ENCODE measurements around the gene DYDC1. TPM values are rescaled to one million over a fixed set of nuclear protein-coding genes. Genes with fewer than 3 reads are reported as not detected.

The DYDC1 gene
- total and polyA plus RNA-seq, 2 experiments from 2014 or later = not detected

- H3K27ac Mint-ChIP-seq = no peak overlapping the region
- Histone ChIP-seq H2AFZ (no peak overlapping the region), H4K20me1 (replicated peaks; ENCODE audit: insufficient read depth) (no peaks in the 10 kb centered on the region), H3K79me2 (replicated peaks; ENCODE audit: insufficient read depth) (no peaks in the 10 kb centered on the region), H3K27ac (ENCODE audit: low read depth) (no peak overlapping the region), H3K9me2 (ENCODE audit: insufficient read depth) (no peaks in the 10 kb centered on the region), H3K36me3 (ENCODE audit: insufficient read depth) (no peaks in the 10 kb centered on the region), H3K4me1 (ENCODE audit: insufficient read depth) (no peaks in the 10 kb centered on the region), H3K4me3 (no peak overlapping the region), H3F3A (replicated peaks; ENCODE audit: low read depth) (no peaks in the 10 kb centered on the region), H3K4me2 (no peak overlapping the region), H3K27me3 (ENCODE audit: insufficient read depth) (no peaks in the 10 kb centered on the region)
- no peaks in the 10 kb centered on the region for H3K4me1 Mint-ChIP-seq
- no peak overlapping the region for H3K4me3 Mint-ChIP-seq
- no peaks in the 10 kb centered on the region for H3K9me3 Mint-ChIP-seq
- H3K36me3 Mint-ChIP-seq (ENCODE audit: low read depth) = no peaks in the 10 kb centered on the region
- no peak for ATAC-seq
- H3K27me3 Mint-ChIP-seq (ENCODE audit: insufficient read depth, low read depth, poor library complexity) = peaks cover 2% of the 10 kb centered on the region
- DNase-seq (ENCODE audit: low spot score) = no peak
- TF ChIP-seq ZNF331 (CRISPR knock-in tag; IDR thresholded peaks at IDR 0.05; ENCODE audit: low read depth) (no peak), ZNF114 (CRISPR knock-in tag; IDR thresholded peaks at IDR 0.05) (no peak), NANOG (IDR thresholded peaks at IDR 0.05; ENCODE audit: borderline replicate concordance) (no peak), REST (IDR thresholded peaks at IDR 0.05; ENCODE audit: unreplicated experiment) (no peak), STAT1 (IDR thresholded peaks at IDR 0.05; ENCODE audit: unreplicated experiment) (no peak), ETS1 (IDR thresholded peaks at IDR 0.05) (no peak), EZH2phosphoT487 (IDR thresholded peaks at IDR 0.05; ENCODE audit: unreplicated experiment) (no peak), CTCF (conservative IDR thresholded peaks at IDR 0.05; ENCODE audit: low read depth in 2 of 2) (no peak)
These were observed 37.9 kb upstream of the DYDC1 start for GRCh38 chr10:80394358-80394916.

- no peaks in the 10 kb centered on the region for H3K27me3 ChIP-seq (ENCODE audit: insufficient read depth)
- no peak overlapping the region for H2AFZ ChIP-seq
- no peak overlapping the region for H3K4me2 ChIP-seq
- no peak for DNase-seq (ENCODE audit: low spot score)
- no peak for ATAC-seq
- no peaks in the 10 kb centered on the region for H3K4me1 ChIP-seq (ENCODE audit: insufficient read depth)
- H3K79me2 ChIP-seq (replicated peaks; ENCODE audit: insufficient read depth) = no peaks in the 10 kb centered on the region
- Mint-ChIP-seq H3K27ac (no peak overlapping the region), H3K4me3 (no peak overlapping the region), H3K27me3 (ENCODE audit: insufficient read depth, low read depth, poor library complexity) (peaks cover 2% of the 10 kb centered on the region), H3K9me3 (no peaks in the 10 kb centered on the region), H3K36me3 (ENCODE audit: low read depth) (no peaks in the 10 kb centered on the region), H3K4me1 (no peaks in the 10 kb centered on the region)
- H3K36me3 ChIP-seq (ENCODE audit: insufficient read depth) = no peaks in the 10 kb centered on the region
- H3K4me3 ChIP-seq = no peak overlapping the region
- no peak overlapping the region for H3K27ac ChIP-seq (ENCODE audit: low read depth)
- no peaks in the 10 kb centered on the region for H4K20me1 ChIP-seq (replicated peaks; ENCODE audit: insufficient read depth)
- no peaks in the 10 kb centered on the region for H3K9me2 ChIP-seq (ENCODE audit: insufficient read depth)
- H3F3A ChIP-seq (replicated peaks; ENCODE audit: low read depth) = no peaks in the 10 kb centered on the region
- TF ChIP-seq ZNF331 (CRISPR knock-in tag; IDR thresholded peaks at IDR 0.05; ENCODE audit: low read depth) = no peak
- TF ChIP-seq CREB1 (CRISPR knock-in tag; IDR thresholded peaks at IDR 0.05; ENCODE audit: low read depth) = no peak
- no peak for TF ChIP-seq ETS1 (IDR thresholded peaks at IDR 0.05)
- TF ChIP-seq REST (IDR thresholded peaks at IDR 0.05; ENCODE audit: unreplicated experiment) = no peak
- TF ChIP-seq CTCF (conservative IDR thresholded peaks at IDR 0.05; ENCODE audit: low read depth in 2 of 2) = no peak
- TF ChIP-seq EZH2 (IDR thresholded peaks at IDR 0.05; ENCODE audit: low read depth, unreplicated experiment) = no peak
These were observed 35.7 kb upstream of the DYDC1 start for GRCh38 chr10:80392250-80392649.

All from GM23338 (cell line).